Superior temporal gyrus (tissue), 1 donor: ENCODE data around the gene ZDHHC21.

Experiments used
- DNase-seq: peaks from one replicate; pipeline ENCODE4 v3.0.0-alpha.2; 2016; ENCODE audit errors: extremely low spot score

ZDHHC21 gene

GRCh38 chr9:14693251-14693861 lies at the start of gene ZDHHC21:
TSS of gene ZDHHC21 (minus strand) at chr9:14693432. CDS start at chr9:14674340, 19,092 bp downstream.
- peak; percentile 75 for DNase-seq

GRCh38 chr9:14741369-14741768 lies 48.1 kb upstream of the ZDHHC21 start:
- no peak for DNase-seq

GRCh38 chr9:14733133-14733532 lies 39.9 kb upstream of the ZDHHC21 start:
- no peak for DNase-seq

- DNase-seq, result no peak
Observed at GRCh38 chr9:14731294-14731981, 38.2 kb upstream of the ZDHHC21 start.

GRCh38 chr9:14730461-14730898 lies 37.2 kb upstream of the ZDHHC21 start:
- DNase-seq, result peak; percentile 22

GRCh38 chr9:14723301-14723700 lies 30.1 kb upstream of the ZDHHC21 start:
- no peak for DNase-seq

GRCh38 chr9:14722391-14723035 lies 29.3 kb upstream of the ZDHHC21 start, which contains the start of gene CER1:
TSS of gene CER1 (minus strand) at chr9:14722733. CDS start at chr9:14722672, 61 bp downstream.
- DNase-seq, result no peak

- no peak for DNase-seq
Observed at GRCh38 chr9:14719231-14719923, 26.1 kb upstream of the ZDHHC21 start.

GRCh38 chr9:14715102-14715501 lies 21.9 kb upstream of the ZDHHC21 start:
- no peak for DNase-seq

GRCh38 chr9:14713187-14713767 lies 20.0 kb upstream of the ZDHHC21 start:
- DNase-seq, result no peak

- no peak for DNase-seq
Observed at GRCh38 chr9:14710804-14711203, 17.6 kb upstream of the ZDHHC21 start.

GRCh38 chr9:14706530-14707140 lies 13.4 kb upstream of the ZDHHC21 start:
- no peak for DNase-seq

GRCh38 chr9:14705079-14705478 lies 11.8 kb upstream of the ZDHHC21 start:
- DNase-seq, result no peak

GRCh38 chr9:14704281-14704680 lies 11.0 kb upstream of the ZDHHC21 start:
- DNase-seq, result no peak

GRCh38 chr9:14702200-14702720 lies 9.0 kb upstream of the ZDHHC21 start:
- DNase-seq, result no peak

- DNase-seq, result peak; percentile 57
Observed at GRCh38 chr9:14692470-14693250, 572 bp downstream of the ZDHHC21 start.

- peak; percentile 22 for DNase-seq
Observed at GRCh38 chr9:14690948-14691730, 2.1 kb downstream of the ZDHHC21 start.

- DNase-seq, result no peak
Observed at GRCh38 chr9:14687042-14687719, 6.1 kb downstream of the ZDHHC21 start.

- DNase-seq, result no peak
Observed at GRCh38 chr9:14686168-14686567, 7.1 kb downstream of the ZDHHC21 start.
